Left ventricle myocardium inferior (tissue), 1 donor: ENCODE data around the gene CARD8. TPM values are rescaled to one million over a fixed set of nuclear protein-coding genes. Genes with fewer than 3 reads are reported as not detected.
A peak's percentile ranks its signal among the peaks of the same experiment; 100 is the strongest.

ENCODE experiments used
- DNase-seq: peaks from one replicate; pipeline ENCODE4 v3.0.0-alpha.2; 2020
- H3K27ac ChIP-seq: fragments of 200-600 bp; replicated peaks from 2 replicates; pipeline ENCODE4 v1.8.0; 2021
- H3K27me3 ChIP-seq: fragments of 200-600 bp; 2 replicates; pipeline ENCODE4 v1.8.0; 2021; ENCODE audit warnings: low read depth
- H3K36me3 ChIP-seq: fragments of 200-600 bp; 2 replicates; pipeline ENCODE4 v1.8.0; 2021
- H3K4me1 ChIP-seq: fragments of 200-600 bp; 2 replicates; pipeline ENCODE4 v1.8.0; 2021
- H3K4me3 ChIP-seq: fragments of 200-600 bp; 2 replicates; pipeline ENCODE4 v1.8.0; 2021; ENCODE audit warnings: mild to moderate bottlenecking, moderate library complexity
- H3K9me3 ChIP-seq: fragments of 200-600 bp; replicated peaks from 2 replicates; pipeline ENCODE4 v1.8.0; 2021
- CTCF ChIP-seq: fragments of 200-600 bp; IDR thresholded peaks from 2 replicates; pipeline ENCODE4 v1.8.0; 2021; ENCODE audit warnings: antibody characterized with exemption, mild to moderate bottlenecking, borderline replicate concordance
- intact Hi-C: fragments of 100-400 bp; cut with micrococcal nuclease; formaldehyde crosslinking; loops from one replicate; pipeline ENCODE4 v1.11.0; 2022
- total RNA-seq: library from RNA; stranded (reverse); fragmentation: NEBNext Ultra II Directional; extraction: Animal tissue kit (Norgen Biotek cat#: 25700); gene quantifications from one replicate; pipeline ENCODE4 v1.2.1, GENCODE V29; 2021
- donor health status: DM: no; HTN: yes; CAD: no; lungs with severe emphysema.

CARD8 gene
- total RNA-seq, 1 donor from 2014 or later: 33.3 TPM

- no peak overlapping the region for H3K4me3 ChIP-seq
- no peak for DNase-seq
- peaks cover 24% of the 10 kb centered on the region for H3K4me1 ChIP-seq
- no peak overlapping the region for H3K27ac ChIP-seq
- peaks cover 18% of the 10 kb centered on the region for H3K36me3 ChIP-seq
- H3K9me3 ChIP-seq: no peaks in the 10 kb centered on the region
- intact Hi-C loops: no loop called here
- H3K27me3 ChIP-seq: no peaks in the 10 kb centered on the region
- TF ChIP-seq CTCF: no peak
Observed at GRCh38 chr19:48168689-48169088, 87.0 kb downstream of the CARD8 start.

DNA sequence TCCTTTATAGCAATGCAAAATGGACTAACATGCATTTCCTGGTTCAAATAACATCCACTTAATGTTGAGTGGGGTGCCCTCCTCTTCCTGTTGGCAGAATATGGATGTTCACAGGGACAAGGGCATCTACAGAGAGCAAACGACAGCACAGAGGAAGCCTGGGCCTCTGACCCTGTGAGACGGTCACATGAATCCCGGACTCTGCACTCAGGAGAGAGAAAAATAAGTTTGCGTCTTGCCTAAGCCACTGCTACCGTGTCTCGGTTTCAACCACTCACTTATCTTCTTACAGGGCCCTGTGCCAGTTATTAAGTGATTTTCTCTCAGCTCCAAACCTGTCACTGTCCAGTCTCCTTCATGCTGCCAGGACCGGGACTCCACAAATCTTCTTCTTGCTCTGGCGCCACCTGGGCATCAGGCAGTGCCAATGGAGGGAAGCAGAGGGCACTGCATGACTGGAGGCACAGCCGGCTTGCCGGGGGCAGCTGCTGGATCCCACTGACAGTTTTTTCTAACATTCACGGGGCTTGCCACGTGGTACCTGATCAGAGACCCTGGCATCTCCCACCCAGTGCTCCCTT is 97.4 kb downstream of the CARD8 start:
- intact Hi-C loops: no loop called here
- H3K27me3 ChIP-seq: no peaks in the 10 kb centered on the region
- H3K4me1 ChIP-seq: no peaks in the 10 kb centered on the region
- TF ChIP-seq CTCF: peak; percentile 31
- DNase-seq: no peak
- H3K4me3 ChIP-seq: no peak overlapping the region
- no peaks in the 10 kb centered on the region for H3K9me3 ChIP-seq
- no peaks in the 10 kb centered on the region for H3K36me3 ChIP-seq
- no peak overlapping the region for H3K27ac ChIP-seq

Other genes with a start within 250 kb of the CARD8 start
- gene CABP5, start 211.8 kb downstream of the CARD8 start, total RNA-seq: not detected
- gene PLA2G4C, start 145.1 kb downstream of the CARD8 start, total RNA-seq: 35.3 TPM
- 3.4 TPM for gene LIG1, start 85.6 kb downstream of the CARD8 start, total RNA-seq
- 7.6 TPM for gene ZSWIM9, start 85.2 kb downstream of the CARD8 start, total RNA-seq
- gene ZNF114, start 14.2 kb upstream of the CARD8 start, total RNA-seq: 0.55 TPM
- 32.1 TPM for gene EMP3, start 69.6 kb upstream of the CARD8 start, total RNA-seq
- 108 TPM for gene TMEM143, start 108.0 kb upstream of the CARD8 start, total RNA-seq
- gene SYNGR4, start 108.5 kb upstream of the CARD8 start, total RNA-seq: not detected
- gene KDELR1, start 135.6 kb upstream of the CARD8 start, total RNA-seq: 68.4 TPM
- gene GRIN2D, start 137.8 kb upstream of the CARD8 start, total RNA-seq: 0.30 TPM
- 17.0 TPM for gene GRWD1, start 190.1 kb upstream of the CARD8 start, total RNA-seq
- 0.27 TPM for gene KCNJ14, start 199.7 kb upstream of the CARD8 start, total RNA-seq
- 32.1 TPM for gene CYTH2, start 213.5 kb upstream of the CARD8 start, total RNA-seq